Osteocyte (in vitro differentiated cells): ENCODE data around the gene HOXC12. TPM values are rescaled to one million over a fixed set of nuclear protein-coding genes. Genes with fewer than 3 reads are reported as not detected.

Source experiments
- DNase-seq: peaks from one replicate; pipeline ENCODE4 v3.0.0; 2021; ENCODE audit warnings: mixed read lengths; ENCODE audit not compliant: unreplicated experiment; ENCODE audit errors: extremely low spot score
- H3K27ac Mint-ChIP-seq: one replicate; pipeline ENCODE4 v1.8.0; 2021; ENCODE audit warnings: mild to moderate bottlenecking, mixed read lengths; ENCODE audit not compliant: unreplicated experiment
- H3K27me3 Mint-ChIP-seq: one replicate; pipeline ENCODE4 v1.8.0; 2021; ENCODE audit warnings: mixed read lengths; ENCODE audit not compliant: unreplicated experiment
- H3K36me3 Mint-ChIP-seq: one replicate; pipeline ENCODE4 v1.8.0; 2021; ENCODE audit warnings: mixed read lengths; ENCODE audit not compliant: unreplicated experiment
- H3K4me1 Mint-ChIP-seq: one replicate; pipeline ENCODE4 v1.8.0; 2021; ENCODE audit warnings: mixed read lengths; ENCODE audit not compliant: unreplicated experiment
- H3K4me3 Mint-ChIP-seq: one replicate; pipeline ENCODE4 v1.8.0; 2021; ENCODE audit warnings: mild to moderate bottlenecking, moderate library complexity, mixed read lengths; ENCODE audit not compliant: unreplicated experiment
- H3K9me3 Mint-ChIP-seq: one replicate; pipeline ENCODE4 v1.8.0; 2021; ENCODE audit warnings: mixed read lengths; ENCODE audit not compliant: unreplicated experiment
- total RNA-seq: library from RNA; stranded (reverse); gene quantifications from 2 replicates; pipeline ENCODE4 v1.2.1, GENCODE V29; 2021
- TF ChIP-seq, protein P1 (sequence below): fragments of 200-600 bp; sonication (generic); IDR thresholded peaks from 2 replicates; pipeline ENCODE4 v1.5.0; 2021; ENCODE audit warnings: antibody characterized with exemption, mild to moderate bottlenecking, moderate library complexity

HOXC12 gene
- total RNA-seq, 1 donor from 2014 or later: not detected

DNA sequence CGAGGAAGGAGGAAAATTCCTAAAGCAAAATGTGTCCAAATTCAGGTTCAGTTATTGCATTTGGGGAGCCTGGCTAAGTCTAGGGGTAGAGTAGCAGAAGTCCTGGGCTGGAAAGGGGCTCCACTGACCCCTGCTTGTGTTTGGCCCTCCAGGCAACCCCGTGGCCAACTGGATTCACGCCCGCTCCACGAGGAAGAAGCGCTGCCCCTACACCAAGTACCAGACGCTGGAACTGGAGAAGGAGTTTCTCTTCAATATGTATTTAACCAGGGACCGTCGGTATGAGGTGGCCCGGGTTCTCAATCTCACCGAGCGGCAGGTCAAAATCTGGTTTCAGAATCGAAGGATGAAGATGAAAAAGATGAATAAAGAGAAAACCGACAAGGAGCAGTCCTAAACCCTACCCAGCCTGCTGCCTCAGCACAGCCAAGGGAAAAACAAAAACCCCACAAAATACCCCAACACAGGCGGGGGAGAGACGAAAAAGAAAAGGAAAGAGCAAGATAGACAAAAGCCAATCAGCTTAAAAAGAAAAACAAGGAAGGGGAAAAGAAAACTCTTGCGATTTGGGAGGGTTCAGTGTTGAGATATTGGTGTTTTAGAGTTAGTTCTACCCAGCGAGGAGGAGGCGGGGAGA, 47.7 kb downstream of the HOXC12 start:
- TF ChIP-seq, protein P1, sequence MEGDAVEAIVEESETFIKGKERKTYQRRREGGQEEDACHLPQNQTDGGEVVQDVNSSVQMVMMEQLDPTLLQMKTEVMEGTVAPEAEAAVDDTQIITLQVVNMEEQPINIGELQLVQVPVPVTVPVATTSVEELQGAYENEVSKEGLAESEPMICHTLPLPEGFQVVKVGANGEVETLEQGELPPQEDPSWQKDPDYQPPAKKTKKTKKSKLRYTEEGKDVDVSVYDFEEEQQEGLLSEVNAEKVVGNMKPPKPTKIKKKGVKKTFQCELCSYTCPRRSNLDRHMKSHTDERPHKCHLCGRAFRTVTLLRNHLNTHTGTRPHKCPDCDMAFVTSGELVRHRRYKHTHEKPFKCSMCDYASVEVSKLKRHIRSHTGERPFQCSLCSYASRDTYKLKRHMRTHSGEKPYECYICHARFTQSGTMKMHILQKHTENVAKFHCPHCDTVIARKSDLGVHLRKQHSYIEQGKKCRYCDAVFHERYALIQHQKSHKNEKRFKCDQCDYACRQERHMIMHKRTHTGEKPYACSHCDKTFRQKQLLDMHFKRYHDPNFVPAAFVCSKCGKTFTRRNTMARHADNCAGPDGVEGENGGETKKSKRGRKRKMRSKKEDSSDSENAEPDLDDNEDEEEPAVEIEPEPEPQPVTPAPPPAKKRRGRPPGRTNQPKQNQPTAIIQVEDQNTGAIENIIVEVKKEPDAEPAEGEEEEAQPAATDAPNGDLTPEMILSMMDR: no peak
- Mint-ChIP-seq H3K9me3 (no peaks in the 10 kb centered on the region), H3K27me3 (peaks cover 97% of the 10 kb centered on the region), H3K4me3 (no peak overlapping the region), H3K27ac (no peak overlapping the region), H3K36me3 (no peaks in the 10 kb centered on the region), H3K4me1 (peaks cover 18% of the 10 kb centered on the region)
- DNase-seq: no peak

DNA sequence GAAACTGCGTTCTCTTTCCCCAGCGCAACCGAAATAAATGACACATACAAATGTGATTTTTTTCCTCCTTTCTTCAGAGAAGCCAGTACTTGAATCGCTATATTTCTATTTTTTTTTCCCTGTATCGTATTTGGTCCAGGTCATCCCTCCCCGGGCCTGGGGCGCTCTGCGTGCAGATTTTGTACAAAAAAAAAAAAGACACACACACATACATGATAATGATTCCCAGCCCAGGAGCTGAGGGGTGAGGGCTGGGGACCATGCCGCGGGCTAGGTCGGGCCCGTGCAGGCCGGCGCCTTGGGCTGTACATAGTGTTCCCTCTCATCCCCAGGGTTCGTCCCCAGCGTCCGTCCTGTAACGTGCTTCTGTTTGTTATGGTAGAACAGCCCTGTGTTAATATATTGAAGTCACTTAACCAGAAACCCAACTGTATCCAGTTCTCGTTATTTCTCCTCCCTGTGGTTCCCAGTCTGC, 48.2 kb downstream of the HOXC12 start:
- Mint-ChIP-seq H3K27me3 (peaks cover 97% of the 10 kb centered on the region), H3K4me3 (no peak overlapping the region), H3K27ac (no peak overlapping the region), H3K9me3 (no peaks in the 10 kb centered on the region), H3K36me3 (no peaks in the 10 kb centered on the region), H3K4me1 (peaks cover 14% of the 10 kb centered on the region)
- no peak for DNase-seq
- TF ChIP-seq, protein P1: no peak

GRCh38 chr12:54003625-54004024, 48.9 kb downstream of the HOXC12 start:
- DNase-seq: no peak
- H3K4me1 Mint-ChIP-seq: peaks cover 14% of the 10 kb centered on the region
- no peaks in the 10 kb centered on the region for H3K9me3 Mint-ChIP-seq
- TF ChIP-seq, protein P1: no peak
- no peak overlapping the region for H3K27ac Mint-ChIP-seq
- H3K4me3 Mint-ChIP-seq: no peak overlapping the region
- H3K36me3 Mint-ChIP-seq: no peaks in the 10 kb centered on the region
- H3K27me3 Mint-ChIP-seq: peaks cover 96% of the 10 kb centered on the region

- Mint-ChIP-seq H3K27ac (no peak overlapping the region), H3K4me3 (no peak overlapping the region), H3K9me3 (no peaks in the 10 kb centered on the region), H3K27me3 (peaks cover 94% of the 10 kb centered on the region), H3K4me1 (peaks cover 16% of the 10 kb centered on the region), H3K36me3 (no peaks in the 10 kb centered on the region)
- TF ChIP-seq, protein P1: no peak
- no peak for DNase-seq
Observed at GRCh38 chr12:54004063-54004840, 49.5 kb downstream of the HOXC12 start.

DNA sequence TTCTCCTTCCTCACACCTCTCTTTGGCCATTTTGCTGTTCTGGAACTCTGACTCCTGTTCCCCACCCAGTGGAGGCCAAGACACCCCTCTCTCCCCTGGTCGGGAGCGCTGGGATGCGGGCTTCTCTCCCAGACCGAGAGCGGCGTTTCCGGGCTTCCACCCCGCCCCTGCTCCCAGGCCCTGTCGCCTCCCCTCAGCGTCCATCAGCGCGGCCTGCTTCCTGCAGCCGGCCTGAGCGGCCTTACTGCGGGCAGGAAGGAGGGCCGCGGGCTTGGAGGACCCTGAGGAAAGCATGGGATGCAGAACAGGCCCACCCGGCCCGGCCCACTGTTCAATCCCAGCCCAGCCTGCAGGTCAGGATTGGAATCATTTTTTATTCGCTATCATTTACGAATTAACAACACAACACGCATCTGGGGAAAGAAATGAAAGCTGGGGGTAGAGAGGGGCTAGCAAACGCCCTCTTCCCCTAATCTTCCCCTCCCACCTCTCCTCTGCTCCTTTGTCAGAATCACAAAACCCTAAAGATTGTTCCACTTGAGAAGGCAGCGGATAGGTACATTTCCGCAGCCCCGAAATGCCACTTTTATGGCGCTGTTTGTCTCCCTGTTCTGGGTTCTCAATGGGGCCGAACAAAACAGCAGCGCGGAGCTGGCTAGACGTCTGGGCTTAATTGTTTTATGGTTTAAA, 50.3 kb downstream of the HOXC12 start:
- H3K9me3 Mint-ChIP-seq: no peaks in the 10 kb centered on the region
- no peak overlapping the region for H3K4me3 Mint-ChIP-seq

More for the DNA sequence above, 50.3 kb downstream of the HOXC12 start:
- DNase-seq: no peak
- no peak overlapping the region for H3K27ac Mint-ChIP-seq
- no peaks in the 10 kb centered on the region for H3K36me3 Mint-ChIP-seq
- H3K27me3 Mint-ChIP-seq: peaks cover 95% of the 10 kb centered on the region
- TF ChIP-seq, protein P1: no peak
- H3K4me1 Mint-ChIP-seq: peaks cover 16% of the 10 kb centered on the region
